HG03520 (cell line): ENCODE measurements around the gene GPR139.

Experiments used
- ATAC-seq: cut with Tn5 transposase; IDR thresholded peaks from one replicate; pipeline ENCODE4 v1.9.1; 2021; ENCODE audit warnings: mild to moderate bottlenecking, moderate library complexity; ENCODE audit not compliant: unreplicated experiment

The GPR139 gene

DNA sequence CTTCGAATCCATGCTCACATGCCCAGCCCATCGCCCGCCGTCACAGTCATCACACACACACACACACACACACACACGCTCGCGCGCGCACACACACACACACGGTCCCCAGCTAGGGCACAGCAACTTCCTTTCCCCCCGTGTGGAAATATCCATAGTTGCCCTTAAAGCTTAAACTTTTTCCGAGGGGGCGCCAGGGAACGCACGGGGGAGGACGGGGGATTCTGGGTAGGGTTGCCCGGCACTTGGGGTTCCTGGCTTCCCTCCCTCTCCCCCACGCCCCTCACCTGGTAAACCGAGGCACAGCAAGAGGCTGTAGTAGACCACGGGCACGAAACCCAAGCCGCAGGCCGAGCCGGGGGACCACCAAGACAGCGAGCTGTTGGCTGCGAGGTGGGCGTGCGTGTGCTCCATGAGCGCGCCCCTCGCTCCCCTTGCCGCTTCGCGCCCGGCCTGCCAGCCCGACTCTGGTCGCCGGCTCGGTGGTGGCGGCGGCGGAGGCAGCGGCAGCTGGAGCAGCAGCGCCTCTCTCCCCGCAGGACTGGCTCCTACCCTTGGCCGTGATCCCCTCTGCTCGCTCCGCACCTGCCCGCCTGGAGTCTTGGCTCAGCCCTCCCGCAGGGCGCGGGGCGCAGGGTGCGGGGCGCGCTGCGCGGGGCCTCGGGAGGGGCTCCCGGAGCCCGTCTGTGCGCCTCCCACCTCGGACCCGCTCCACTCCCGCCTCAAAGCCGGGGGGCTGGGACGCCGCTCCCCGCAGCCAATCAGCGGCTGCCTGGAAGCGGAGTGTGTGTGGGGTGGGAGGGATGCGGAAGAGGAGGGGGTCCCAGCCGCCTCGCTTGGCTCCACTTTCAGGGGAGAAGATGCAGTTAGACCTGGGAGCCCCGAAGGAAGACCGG, at the start of gene GPR139:
TSS of gene GPR139 (minus strand) at position 688 of the 896 bp plus-strand sequence. CDS start at position 414, 274 bp downstream.
- ATAC-seq, result no peak

DNA sequence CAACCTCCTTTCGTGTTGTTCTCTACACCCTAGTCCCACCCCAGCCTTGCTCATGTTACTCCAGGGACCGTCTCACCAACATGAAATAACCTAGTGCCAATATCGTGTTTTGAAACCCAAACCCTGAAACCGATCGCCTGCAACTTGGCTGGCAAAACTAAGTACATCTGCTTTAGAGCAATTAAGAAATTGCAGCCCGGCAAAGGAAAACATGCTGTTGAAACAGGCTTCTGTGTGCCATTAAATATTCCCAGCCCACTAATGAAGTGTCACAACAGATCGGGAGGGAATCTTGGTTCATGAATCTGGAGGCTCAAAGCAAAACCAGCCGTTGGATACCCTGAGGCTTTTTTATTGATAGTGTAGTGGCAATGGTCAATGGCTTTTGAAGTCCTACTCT, 48.3 kb upstream of the GPR139 start:
- ATAC-seq, result no peak

DNA sequence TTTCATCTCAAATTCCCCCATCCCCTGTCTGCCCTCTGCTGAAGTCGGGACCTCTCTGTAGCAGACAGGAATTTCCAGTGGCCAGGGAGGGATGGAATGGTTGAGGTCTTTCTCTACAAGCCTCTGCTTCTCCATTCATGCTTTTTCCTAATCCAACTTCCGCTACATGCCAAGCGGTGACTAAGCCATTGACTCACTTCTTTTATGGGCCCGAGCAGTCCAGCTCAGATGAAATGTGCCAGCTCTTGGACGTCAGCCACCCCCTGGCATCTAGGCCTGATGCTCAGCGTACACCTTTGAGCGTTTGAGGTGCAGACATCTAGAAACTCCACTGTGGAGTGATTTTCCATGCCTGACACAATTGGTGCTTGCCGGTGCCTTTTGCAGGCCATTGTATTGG, 40.7 kb upstream of the GPR139 start:
- ATAC-seq, result no peak

DNA sequence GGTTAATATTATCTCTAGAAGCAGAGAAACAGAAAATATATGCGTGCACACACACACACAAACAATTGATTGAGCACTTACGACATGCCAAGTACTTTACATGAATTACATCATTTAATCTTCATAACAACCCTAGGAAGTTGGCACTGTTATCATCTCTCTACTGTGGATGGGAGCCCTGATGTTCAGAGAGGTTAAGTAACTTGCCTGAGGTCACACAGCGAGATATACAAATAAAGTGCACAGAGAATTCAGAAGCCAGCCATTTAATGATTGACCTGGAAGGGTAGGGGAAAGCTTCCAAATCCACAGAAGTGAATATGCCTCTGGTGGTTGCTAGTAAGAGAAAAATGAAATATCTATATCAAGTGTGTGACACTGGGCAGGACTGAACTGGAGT, 37.5 kb upstream of the GPR139 start:
- ATAC-seq, result no peak

DNA sequence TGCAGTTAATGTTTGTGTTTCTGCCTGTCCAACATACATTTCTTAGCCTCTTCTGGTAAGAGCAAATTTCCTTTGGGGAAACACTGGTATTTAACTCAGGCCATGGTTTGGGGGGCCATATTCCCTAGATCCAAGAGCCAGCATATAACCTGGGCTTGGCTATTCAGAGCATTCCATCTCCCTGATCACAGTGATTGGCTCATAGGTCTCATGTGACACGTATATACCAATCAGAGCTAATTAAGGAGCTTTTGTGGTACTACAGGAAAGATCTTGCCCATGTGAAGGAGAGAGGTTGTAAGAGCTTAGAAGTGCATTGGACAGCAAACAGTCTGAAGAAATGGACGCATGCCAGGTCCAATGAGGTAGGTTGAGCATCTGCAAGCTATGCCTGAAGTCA, 33.4 kb upstream of the GPR139 start:
- ATAC-seq, result no peak

DNA sequence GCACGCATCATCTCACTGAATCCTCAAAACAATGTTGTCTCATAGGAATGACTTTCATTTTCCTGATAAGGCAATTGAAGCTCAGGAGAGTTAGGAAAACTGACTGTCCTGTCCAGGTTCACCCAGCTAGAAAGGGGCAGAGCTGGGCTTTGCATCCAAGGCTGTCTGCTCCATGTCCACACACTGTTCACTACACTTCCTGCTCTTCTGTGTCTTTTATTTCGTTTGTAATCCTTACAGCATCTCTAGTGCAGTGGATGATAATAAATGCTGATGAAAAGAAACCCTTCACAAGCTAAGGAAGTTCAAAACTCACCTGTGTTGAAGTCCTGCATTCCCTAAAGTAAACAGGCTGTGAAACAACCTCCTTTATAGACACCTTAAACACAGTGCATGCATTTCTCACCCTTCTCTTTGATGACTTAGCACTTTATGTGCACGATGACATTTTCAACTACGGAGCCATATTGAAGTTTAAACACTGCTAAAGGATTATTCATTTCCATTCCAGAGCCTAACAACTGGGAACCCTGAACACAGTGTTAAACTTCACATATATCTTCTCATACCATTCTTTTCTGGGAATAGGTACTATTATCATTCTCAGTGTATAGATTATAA, 31.0 kb upstream of the GPR139 start:
- no peak for ATAC-seq

DNA sequence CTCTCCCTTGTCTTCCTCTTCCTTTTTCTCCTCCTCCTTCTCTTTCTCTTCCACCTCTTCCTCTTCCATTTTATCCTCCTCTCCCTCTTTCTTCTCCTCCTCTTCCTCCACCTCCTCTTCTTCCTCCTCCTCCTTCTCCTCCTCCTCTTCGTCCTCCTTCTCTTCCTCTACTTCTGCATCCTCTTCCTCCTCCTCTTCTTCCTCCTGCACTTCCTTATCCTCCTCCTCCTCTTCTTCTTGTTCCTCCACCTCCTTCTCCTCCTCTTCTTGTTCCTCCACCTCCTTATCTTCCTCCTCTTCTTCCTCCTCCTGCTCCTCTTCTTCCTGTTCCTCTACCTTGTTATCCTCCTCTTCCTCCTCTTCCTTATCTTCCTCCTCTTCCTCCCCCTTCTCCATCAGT, 28.8 kb upstream of the GPR139 start:
- no peak for ATAC-seq

DNA sequence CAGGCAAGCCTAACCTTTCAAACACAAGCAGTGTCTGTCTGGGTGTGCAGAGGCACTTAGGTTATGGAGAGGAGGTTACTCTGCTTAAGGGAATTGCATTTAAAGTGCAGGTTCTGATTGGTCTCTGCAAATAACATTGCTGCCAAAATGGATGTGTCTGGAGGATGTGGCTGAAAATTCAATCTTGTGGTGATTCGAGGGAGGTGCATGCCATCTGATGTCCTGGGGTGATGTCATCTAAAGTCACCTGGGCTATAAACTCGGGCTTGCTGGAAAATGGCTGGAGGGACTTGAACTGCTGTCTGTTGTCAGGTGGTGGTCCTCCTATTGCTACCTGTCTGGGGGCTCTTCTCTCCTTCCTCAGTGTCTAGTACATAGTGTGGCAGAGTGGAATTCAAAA, 28.3 kb upstream of the GPR139 start:
- no peak for ATAC-seq

DNA sequence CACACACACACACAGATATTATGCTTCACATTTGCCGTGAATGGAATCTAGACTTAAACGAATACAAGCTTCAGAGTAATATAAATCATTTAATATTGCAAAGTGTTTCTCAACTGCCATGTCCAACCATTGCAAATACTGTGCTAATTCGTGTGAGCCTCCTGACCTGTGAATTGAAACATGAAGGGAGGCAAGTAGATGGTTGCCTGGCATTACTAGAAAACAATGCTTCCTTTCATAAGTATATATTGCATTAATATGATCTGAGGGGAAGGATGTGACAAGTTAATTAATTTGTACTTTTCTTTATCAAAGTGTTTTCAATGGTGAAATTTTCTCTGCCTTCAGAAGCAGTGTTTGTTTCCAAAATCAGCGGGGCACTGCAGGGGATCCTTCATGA, 25.7 kb upstream of the GPR139 start:
- no peak for ATAC-seq

DNA sequence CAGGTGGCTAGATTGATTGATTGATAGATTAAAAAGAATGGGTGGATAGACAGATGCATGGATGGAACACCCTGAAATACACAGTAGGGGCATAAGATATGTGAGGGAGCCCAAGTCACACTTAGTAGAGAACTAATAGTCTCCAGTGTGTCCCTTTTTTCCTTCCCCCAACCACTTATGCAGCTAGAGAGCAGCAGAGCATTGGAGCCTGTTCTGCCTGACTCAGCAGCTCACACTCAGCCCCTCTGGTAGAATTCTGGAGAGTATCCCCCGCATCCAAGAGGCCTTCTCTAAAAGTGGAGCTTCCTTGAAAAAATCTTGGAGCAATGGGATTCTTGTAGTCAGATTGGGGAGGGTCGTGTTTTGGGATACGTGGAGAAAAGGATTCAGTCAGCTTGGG, 20.5 kb upstream of the GPR139 start:
- no peak for ATAC-seq

DNA sequence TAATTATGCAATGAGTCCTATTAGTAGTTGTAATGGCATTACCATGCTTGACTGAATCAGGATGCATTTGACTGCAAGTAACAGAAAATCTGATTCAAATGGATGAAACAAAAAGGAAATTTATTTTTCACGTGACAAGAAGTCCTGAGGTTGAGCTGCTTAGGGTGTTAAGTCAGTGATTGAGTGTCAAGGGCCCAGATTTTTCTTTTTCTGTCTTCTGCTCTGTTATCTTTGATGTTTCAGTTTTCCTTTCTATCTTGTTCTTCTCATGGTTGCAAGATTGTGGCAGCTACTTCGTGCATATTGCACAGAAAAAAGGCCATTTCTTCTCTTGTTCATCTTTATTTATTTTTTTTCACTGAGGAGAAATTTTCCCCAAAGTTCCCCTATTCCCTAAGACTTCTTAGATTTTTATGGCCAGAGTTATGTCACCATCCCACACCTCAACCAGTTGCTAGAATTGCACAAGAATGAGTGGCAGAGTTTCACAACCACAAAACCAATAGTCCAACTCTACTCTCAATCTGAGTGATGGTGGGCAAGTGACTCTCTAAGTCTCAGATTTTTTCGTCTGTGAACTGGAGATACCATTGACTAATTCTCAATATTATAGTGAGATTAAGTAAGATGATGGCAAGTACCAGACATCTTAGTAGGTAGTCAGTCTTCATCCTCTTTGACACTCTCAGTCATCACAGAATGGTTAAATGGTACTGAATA, 15.7 kb upstream of the GPR139 start:
- ATAC-seq, result no peak

DNA sequence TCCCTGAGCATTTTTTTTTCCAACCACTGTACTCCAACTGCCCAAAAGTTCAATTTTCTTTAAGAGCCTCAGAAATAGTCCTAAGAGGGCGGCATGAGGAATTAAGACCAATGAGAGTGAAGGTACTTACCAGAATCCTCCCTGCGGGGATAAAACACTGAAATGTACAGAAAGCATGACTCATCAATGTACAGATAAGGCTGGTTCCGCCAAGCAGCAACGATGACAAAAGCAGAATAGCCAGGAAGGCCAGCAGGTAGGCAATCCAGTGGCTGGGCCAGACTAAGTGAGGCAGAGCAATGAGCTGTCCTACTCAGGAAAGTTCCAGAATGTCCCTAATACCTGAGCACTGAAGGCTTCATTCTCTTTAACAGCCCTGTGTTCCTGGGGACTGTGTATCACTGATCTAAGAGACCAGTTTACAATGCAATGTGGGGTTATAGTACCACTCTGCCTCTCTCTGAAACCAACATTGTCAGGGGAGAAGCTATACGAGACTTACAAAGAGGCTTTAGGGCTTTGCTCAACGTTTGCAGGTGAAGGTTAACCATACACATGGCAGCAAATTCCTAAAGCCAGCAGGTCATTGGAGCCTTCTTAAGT, 11.0 kb upstream of the GPR139 start:
- ATAC-seq, result no peak

DNA sequence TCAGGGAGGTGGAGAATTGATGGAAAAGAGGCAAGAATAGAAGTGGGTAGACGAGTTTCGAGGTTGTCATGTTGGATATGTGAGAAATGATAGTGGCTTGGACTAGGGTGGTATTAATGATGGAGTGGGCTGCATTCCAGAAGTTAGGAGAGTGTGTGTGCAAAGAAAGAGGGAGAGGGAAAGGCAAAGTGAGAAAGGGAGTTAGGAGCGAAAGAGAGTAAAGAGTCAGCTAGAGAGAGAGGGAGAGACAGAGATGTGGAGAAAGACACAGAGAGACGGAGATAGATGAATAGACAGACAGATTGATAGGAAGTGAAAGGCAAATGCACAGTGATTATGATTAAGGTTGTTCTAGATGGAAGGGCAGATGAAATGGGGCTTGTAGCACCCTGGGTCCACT, 5.4 kb upstream of the GPR139 start:
- ATAC-seq, result no peak

DNA sequence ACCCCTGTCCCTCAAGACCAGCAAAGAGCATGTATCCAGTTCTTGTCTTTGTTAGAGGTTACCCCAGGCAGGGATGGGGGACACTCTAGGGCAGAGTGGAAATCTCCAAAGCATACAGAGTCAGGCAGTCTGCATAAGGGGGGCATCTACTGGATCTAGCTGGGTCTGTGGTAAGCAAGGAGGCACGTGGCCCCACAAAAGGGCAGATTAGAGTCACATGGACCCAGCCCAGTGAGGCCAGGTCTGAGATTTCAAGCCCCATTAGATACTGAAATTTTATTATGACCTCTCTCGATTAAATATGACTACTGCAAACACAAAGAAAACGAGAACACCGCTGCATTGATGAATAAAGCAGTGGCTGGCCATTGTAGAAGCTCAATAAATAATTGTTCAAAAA, 1.6 kb upstream of the GPR139 start:
- no peak for ATAC-seq

DNA sequence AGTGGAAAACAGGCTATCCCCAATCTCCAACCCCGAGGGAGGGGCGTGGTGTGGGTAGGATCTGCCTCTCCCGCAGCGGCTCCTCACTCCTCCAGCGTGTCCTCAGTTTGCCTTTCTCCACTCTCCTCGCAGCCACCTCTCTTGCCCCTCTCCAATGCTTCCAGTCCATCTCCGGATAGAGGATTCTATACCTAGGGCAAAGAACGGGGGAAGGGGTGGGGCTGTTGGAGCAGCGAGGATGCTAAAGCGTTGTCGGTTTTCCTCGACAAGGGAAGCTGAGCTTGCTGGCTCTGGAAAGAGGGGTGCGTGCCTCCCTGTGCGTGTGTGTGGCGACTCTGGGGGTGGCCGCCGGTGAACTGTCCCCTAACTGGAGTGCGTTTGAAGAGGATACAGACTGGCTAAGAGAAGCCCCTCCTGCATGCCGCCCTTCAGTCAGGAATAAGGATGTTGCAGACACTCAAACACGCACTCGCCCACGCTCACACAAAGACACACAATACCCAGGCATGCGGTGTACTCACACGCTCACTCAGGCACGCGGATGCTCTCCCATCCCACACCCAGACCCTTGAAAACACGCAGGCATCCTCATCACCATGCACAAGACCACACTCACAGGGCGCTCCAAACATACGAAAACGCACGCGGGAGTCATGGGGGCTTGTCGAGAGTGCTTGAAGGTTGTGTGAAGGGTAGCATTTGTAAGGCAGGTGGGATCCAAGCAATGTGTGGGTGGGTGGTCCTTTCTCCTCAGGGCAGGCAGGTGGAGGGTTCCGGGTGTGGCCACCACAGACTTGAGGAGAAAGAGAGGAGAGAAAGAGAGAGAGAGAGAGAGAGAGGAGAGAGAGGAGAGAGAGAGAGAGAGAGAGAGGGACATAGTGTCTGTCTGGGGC, 655 bp upstream of the GPR139 start:
- no peak for ATAC-seq

DNA sequence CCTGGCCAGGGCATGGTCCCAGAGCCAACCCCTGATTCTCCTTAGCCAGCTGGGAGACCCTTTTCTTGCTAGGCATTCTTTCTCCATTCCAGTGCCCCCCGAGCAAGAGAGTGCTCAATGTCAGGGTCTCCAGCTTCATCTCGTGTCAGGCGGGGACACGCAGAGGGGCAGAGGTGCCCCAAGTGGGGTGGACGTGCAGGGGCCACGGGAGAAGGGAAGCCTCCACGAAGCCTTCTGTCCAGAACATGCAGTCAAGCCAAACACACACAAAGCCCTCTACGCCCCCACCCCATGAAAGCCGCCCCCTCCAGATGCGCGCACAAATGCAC, 852 bp downstream of the GPR139 start:
- no peak for ATAC-seq

DNA sequence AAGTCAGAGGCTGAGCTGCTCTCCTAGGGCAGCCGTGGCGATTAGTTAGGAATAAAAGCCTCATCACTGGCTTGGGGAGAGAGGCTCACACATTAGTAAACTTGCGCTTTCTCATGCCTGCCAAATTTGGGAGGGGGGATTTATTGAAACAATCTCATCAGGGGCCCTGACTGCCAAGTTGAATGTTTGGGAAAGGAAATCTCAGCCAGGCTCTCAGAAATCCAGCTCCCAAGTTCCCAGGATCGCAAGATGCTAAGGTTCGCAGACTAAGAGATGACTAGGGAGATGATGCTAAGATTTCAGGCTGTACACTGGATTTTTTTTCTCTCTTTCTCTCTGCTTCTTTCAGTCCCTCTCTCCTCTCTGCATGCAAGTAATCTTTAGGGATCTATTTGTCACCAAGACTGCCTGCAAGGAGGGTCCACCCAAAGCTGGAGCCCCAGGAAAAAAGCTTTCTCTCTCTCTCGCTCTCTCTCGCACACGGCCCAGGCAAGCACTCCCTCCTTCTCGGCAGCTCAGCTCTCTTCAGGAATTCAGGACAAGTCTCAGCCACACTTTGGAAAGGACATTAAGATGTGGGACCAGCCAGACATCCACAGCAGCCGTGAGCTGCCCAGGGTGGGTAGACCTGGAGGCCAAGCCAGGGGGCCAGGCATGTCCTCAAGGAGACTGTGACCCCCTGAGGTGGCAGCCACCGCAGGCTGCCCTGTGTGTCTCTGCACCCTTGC, 1.4 kb downstream of the GPR139 start:
- no peak for ATAC-seq

DNA sequence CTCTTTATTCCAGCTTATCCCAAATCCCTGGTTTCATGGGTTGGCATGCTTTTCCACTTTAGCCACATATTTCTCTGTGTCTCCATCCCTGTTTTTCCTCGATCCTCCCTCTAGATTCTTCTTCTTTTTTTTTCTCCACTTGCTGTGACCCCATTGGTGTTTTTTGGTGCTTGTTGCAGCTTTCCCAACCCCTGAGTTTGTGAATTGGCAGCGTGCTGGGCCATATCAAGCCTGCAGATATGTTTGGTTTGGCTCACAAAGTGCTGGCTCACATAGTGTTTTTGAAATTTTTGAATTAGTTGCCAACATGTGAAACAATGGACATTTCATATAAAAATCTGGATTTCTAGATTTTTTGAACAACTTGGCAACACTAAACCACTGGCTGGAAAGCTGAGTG, 8.8 kb downstream of the GPR139 start:
- no peak for ATAC-seq

DNA sequence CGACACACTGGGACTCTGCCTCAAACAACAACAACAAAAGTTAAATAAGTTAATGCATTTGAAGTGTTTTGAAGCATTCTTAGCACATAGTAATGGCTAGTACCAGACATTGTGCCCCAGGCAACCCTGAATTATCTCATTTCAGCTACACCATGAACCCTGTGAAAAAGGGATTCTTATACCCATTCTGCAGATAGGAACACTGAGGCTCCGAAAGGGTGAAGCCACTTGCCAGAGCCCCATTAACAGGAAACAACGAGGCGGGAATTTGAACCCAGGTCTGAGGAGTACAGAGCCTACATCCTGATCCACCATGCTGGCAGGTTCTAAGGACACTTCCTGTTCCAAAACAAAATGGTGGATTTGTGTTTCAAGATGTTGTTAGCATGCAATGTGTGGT, 9.2 kb downstream of the GPR139 start:
- ATAC-seq, result no peak

DNA sequence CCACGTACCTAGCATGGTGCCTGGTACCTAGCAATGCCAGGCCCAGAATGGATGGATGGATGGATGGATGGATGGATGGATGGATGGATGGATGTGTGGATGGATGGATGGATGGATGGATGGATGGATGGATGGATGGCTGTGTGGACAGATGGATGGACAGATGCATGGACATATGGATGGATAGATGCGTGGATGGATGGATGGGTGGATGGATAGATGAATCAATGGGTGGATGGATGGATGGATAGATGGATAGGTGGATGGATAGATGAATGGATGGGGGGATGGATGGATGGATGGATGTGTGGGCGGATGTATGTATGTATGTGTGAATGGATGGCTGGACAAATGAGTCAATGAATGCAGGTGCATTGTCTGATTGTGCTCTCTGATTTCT, 12.6 kb downstream of the GPR139 start:
- ATAC-seq, result no peak
